ENCODE measurements around the gene GRHPR.

The GRHPR gene

GRCh38 chr9:37408933-37409710 is 13.4 kb upstream of the GRHPR start:
- peak; percentile 99 for FAIRE-seq
- DNase-seq (ENCODE audit: insufficient read length, low spot score): peak; percentile 47
- peak; percentile 92 for TF ChIP-seq POLR2AphosphoS5 (IDR thresholded peaks at IDR 0.05; ENCODE audit: low read depth, low read length)
- peak; percentile 86 for TF ChIP-seq TAF1 (IDR thresholded peaks at IDR 0.05; ENCODE audit: low read depth, low read length)
- no peak for TF ChIP-seq SPI1 (IDR thresholded peaks at IDR 0.05; ENCODE audit: low read depth, low read length)
- TF ChIP-seq PAX5 (IDR thresholded peaks at IDR 0.05; ENCODE audit: insufficient read depth, low read length, severe bottlenecking): peak; percentile 92
- TF ChIP-seq POLR2A (IDR thresholded peaks at IDR 0.05; ENCODE audit: low read depth, low read length): peak; percentile 87
- TF ChIP-seq POU2F2 (IDR thresholded peaks at IDR 0.05; ENCODE audit: low read depth, low read length): peak; percentile 88

DNA sequence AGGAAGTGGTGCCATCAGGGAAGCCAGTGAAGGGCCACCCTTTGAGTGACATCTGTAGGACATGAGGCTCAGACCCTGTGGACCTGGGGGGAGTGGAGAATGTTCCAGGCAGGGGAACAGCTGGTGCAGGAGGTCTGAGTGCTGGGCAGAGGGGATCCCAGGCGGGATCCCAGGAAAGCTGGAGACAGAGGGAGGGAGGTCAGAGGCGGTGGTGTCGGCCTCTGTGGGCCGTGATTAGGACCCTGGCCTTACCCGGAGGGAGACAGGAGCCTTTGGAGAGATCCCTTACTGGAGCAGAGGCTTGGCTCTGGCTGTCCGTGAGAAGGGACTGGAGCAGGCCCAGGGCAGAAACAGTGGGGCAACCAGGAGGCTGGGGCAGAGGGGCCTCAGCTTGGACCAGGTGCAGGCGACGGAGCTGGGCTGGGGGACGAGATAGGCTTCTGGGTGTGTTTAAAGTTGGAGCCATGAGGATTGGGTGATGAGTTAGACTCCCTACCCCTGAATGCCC is 12.1 kb upstream of the GRHPR start:
- no peak for TF ChIP-seq SPI1 (IDR thresholded peaks at IDR 0.05; ENCODE audit: low read depth, low read length)
- TF ChIP-seq PAX5 (IDR thresholded peaks at IDR 0.05; ENCODE audit: insufficient read depth, low read length, severe bottlenecking): no peak
- TF ChIP-seq POLR2A (IDR thresholded peaks at IDR 0.05; ENCODE audit: low read depth, low read length): peak; percentile 89
- peak; percentile 86 for TF ChIP-seq POLR2AphosphoS5 (IDR thresholded peaks at IDR 0.05; ENCODE audit: low read depth, low read length)
- TF ChIP-seq POU2F2 (IDR thresholded peaks at IDR 0.05; ENCODE audit: low read depth, low read length): peak; percentile 46
- DNase-seq (ENCODE audit: insufficient read length, low spot score) (no peak), FAIRE-seq (peak; percentile 82)

DNA sequence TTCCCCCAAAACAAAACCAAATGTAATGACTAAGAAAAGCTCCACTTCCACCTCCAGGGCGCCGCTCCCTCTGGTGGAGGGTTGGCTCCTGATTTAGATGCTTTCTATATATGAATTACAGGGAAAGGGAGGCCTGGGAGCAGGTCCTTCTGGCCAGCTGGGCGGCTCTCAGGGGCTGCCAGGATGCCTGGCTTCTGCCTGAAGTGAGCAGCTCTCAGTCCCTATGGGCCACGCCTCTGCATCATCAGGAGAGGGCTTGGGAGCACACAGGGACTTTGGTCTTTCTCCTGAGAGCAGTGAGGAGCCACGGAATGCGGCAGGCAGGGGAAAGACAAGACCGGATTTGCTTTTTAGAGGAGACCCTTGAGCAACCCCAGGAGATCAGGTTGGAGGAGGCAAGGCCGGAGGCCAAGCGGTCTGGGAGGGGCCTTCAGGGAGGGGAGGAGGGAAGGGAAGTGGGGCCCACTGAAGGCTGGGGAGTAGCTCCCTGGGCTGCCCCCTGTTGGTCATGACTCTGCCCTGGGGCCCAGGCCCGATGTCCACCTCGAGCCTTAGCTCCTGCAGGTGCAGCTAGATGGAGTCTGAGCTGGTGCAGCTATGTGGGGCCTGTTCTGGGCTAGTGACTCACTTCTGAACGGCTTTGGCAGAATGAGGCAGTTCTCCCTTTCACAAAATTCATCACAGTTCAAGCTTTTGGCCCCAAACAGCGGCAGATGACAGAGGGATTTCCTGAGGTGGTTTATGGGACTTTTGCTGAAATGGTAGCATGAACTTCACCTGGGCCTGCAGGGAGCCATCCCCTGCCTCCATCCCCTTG is 11.3 kb upstream of the GRHPR start:
- DNase-seq (ENCODE audit: insufficient read length, low spot score) (no peak), FAIRE-seq (peak; percentile 94)
- peak; percentile 76 for TF ChIP-seq PAX5 (IDR thresholded peaks at IDR 0.05; ENCODE audit: insufficient read depth, low read length, severe bottlenecking)
- TF ChIP-seq SPI1 (IDR thresholded peaks at IDR 0.05; ENCODE audit: low read depth, low read length): peak; percentile 62
- TF ChIP-seq POU2F2 (IDR thresholded peaks at IDR 0.05; ENCODE audit: low read depth, low read length): peak; percentile 74
- peak; percentile 83 for TF ChIP-seq TAF1 (IDR thresholded peaks at IDR 0.05; ENCODE audit: low read depth, low read length)
- TF ChIP-seq POLR2A (IDR thresholded peaks at IDR 0.05; ENCODE audit: low read depth, low read length): peak; percentile 94
- TF ChIP-seq POLR2AphosphoS5 (IDR thresholded peaks at IDR 0.05; ENCODE audit: low read depth, low read length): peak; percentile 88

DNA sequence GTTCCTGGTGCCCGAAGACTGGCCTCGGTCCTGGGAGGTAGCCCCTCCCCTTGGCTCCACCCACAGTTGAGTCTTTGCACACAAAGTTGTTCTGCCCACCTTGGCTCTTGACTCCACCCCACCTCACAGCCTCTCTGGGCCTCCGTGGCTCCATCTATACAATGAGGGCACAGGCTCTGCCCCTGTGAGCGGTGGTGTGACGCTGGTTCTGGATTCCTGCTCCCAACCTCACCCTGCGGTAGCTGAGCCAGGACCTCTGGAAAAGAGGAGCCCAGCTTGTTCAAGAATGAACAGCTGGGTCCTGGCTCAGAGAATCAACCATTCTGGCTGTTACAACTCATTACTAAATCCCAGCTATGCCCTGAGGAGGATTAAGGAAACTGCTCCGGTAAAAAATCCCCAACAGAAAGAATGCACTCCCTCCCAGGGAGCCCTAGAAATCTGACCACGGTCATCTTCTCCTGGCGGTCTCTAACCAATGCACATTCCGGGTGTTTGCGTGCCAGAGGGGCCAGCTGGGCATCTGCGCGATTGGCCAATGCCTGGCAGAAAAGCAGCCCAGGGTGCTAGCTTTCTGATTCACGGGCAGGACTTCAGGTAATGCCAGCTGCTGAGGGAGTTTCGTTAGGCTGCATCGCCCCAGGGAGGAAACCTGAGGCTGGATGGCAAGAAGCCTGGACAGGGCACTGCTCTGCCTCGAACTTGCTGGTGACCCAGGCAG is 9.9 kb upstream of the GRHPR start:
- DNase-seq (ENCODE audit: insufficient read length, low spot score) (no peak), FAIRE-seq (peak; percentile 93)
- TF ChIP-seq POLR2AphosphoS5 (IDR thresholded peaks at IDR 0.05; ENCODE audit: low read depth, low read length) (no peak), POLR2A (IDR thresholded peaks at IDR 0.05; ENCODE audit: low read depth, low read length) (0 out of 2 replicates have a peak, but pooled peaks have one; percentile 11)

DNA sequence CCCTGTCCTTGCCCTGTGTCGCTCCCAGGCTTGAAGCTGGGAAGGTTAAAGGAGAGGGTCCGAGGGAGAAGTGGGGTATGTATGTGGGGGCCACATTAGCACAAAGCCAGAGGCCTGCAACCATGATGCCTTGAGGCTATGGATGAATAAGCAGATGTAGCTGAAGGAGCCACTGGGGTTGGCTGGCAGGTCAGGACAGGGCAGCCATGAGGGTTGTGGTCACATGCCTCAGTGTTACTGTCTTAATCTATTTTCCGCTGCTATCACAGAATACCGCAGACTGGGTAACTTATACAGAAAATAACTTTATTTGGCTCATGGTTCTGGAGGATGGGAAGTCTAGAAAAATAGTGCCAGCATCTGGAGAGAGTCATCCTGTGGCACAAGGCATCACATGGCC is 9.2 kb upstream of the GRHPR start:
- TF ChIP-seq TAF1 (IDR thresholded peaks at IDR 0.05; ENCODE audit: low read depth, low read length): no peak
- TF ChIP-seq PAX5 (IDR thresholded peaks at IDR 0.05; ENCODE audit: insufficient read depth, low read length, severe bottlenecking): no peak
- no peak for TF ChIP-seq POU2F2 (IDR thresholded peaks at IDR 0.05; ENCODE audit: low read depth, low read length)
- no peak for TF ChIP-seq POLR2AphosphoS5 (IDR thresholded peaks at IDR 0.05; ENCODE audit: low read depth, low read length)
- no peak for TF ChIP-seq SPI1 (IDR thresholded peaks at IDR 0.05; ENCODE audit: low read depth, low read length)
- DNase-seq (ENCODE audit: insufficient read length, low spot score): no peak
- FAIRE-seq: peak; percentile 61

GRCh38 chr9:37414503-37414943 is 8.0 kb upstream of the GRHPR start:
- DNase-seq (ENCODE audit: insufficient read length, low spot score) (no peak), FAIRE-seq (no peak)
- TF ChIP-seq POU2F2 (IDR thresholded peaks at IDR 0.05; ENCODE audit: low read depth, low read length): no peak
- TF ChIP-seq TAF1 (IDR thresholded peaks at IDR 0.05; ENCODE audit: low read depth, low read length): no peak

DNA sequence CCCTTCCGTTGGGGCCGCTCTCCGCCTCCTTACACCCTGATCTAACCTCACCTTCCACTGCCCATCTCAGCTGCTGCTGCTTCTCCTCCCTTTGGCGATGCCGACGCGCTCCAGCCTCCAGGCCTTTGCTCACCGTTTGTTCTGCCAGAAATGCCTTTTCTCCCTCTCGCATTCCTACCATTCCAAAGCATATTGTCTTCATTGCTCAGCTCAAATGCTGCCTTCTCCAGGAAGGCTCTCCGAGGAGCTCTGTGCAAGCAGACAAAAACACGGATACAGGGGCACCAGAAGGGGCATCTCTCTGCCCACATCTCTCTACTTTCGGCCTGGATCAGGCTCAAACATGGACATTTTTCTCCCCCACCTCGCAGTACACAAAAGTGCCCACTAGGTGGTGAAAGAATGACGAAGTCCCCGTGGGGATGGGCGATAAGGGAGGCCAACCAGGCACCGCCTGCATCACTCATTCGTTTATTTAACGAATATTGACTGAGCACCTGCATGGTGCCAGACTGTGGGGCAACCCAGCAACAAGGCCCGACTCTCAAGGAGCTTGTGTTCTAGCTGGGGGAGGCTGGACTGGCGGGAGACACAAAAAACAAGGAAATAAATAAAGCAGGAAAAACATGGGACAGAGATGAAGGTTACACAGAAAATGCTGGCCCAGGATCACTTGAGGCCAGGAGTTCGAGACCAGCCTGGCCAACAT is 7.3 kb upstream of the GRHPR start:
- TF ChIP-seq PAX5 (IDR thresholded peaks at IDR 0.05; ENCODE audit: insufficient read depth, low read length, severe bottlenecking): no peak
- TF ChIP-seq POLR2A (IDR thresholded peaks at IDR 0.05; ENCODE audit: low read depth, low read length): no peak
- peak; percentile 54; the same call in 1 of the 2 replicates for TF ChIP-seq POU2F2 (IDR thresholded peaks at IDR 0.05; ENCODE audit: low read depth, low read length)
- TF ChIP-seq POLR2AphosphoS5 (IDR thresholded peaks at IDR 0.05; ENCODE audit: low read depth, low read length): no peak
- TF ChIP-seq TAF1 (IDR thresholded peaks at IDR 0.05; ENCODE audit: low read depth, low read length): no peak
- FAIRE-seq: peak; percentile 94
- no peak for DNase-seq (ENCODE audit: insufficient read length, low spot score)

- FAIRE-seq (peak; percentile 38), DNase-seq (ENCODE audit: insufficient read length, low spot score) (no peak)
- TF ChIP-seq SPI1 (IDR thresholded peaks at IDR 0.05; ENCODE audit: low read depth, low read length) (no peak), PAX5 (IDR thresholded peaks at IDR 0.05; ENCODE audit: insufficient read depth, low read length, severe bottlenecking) (no peak), POU2F2 (IDR thresholded peaks at IDR 0.05; ENCODE audit: low read depth, low read length) (no peak), POLR2AphosphoS5 (IDR thresholded peaks at IDR 0.05; ENCODE audit: low read depth, low read length) (no peak), POLR2A (IDR thresholded peaks at IDR 0.05; ENCODE audit: low read depth, low read length) (no peak), TAF1 (IDR thresholded peaks at IDR 0.05; ENCODE audit: low read depth, low read length) (no peak)
These were observed 5.2 kb upstream of the GRHPR start for GRCh38 chr9:37417252-37417803.

Data from GM12891 (cell line).